Ovary (tissue), 3 donors: ENCODE data around the gene DDB1.

Experiments used
- POLR2A ChIP-seq: fragments of 450-650 bp; IDR thresholded peaks from one replicate; pipeline ENCODE4 v1.6.1; 2017; ENCODE audit warnings: antibody characterized with exemption, mild to moderate bottlenecking, moderate library complexity
- TF ChIP-seq, protein P1 (sequence below), 3 donors: fragments of 450-650 bp in 2 of 3; fragments of 200-600 bp in 1 of 3; IDR thresholded peaks; one replicate each; pipeline versions ENCODE4 v1.5.1 to v1.8.0; 2016 to 2022; ENCODE audit warnings: antibody characterized with exemption in 3 of 3, mild to moderate bottlenecking in 1 of 3
- donor health status: DM: no; HTN: no; CAD: no.

DNA sequence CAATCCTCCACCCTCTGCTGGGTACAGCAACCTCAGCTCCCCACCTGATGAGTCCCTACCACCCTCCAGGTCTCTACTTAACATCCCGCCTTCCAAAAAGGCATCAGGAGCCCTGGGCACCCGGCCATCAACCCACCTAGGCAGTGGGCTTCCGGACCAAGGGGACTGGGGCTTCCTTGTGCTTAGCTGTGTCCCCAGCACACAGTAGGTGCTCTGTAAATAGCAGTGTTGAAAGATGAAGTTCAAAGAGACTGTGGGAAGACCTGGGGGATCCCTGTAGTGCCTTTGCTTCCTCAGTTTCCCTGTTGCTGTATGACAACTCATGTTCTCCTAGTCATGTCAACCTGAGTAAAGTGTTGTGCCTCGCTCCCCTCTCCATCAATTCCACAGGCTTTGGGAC lies 58.8 kb downstream of the DDB1 start:
- TF ChIP-seq POLR2A = no peak
- TF ChIP-seq, protein P1, sequence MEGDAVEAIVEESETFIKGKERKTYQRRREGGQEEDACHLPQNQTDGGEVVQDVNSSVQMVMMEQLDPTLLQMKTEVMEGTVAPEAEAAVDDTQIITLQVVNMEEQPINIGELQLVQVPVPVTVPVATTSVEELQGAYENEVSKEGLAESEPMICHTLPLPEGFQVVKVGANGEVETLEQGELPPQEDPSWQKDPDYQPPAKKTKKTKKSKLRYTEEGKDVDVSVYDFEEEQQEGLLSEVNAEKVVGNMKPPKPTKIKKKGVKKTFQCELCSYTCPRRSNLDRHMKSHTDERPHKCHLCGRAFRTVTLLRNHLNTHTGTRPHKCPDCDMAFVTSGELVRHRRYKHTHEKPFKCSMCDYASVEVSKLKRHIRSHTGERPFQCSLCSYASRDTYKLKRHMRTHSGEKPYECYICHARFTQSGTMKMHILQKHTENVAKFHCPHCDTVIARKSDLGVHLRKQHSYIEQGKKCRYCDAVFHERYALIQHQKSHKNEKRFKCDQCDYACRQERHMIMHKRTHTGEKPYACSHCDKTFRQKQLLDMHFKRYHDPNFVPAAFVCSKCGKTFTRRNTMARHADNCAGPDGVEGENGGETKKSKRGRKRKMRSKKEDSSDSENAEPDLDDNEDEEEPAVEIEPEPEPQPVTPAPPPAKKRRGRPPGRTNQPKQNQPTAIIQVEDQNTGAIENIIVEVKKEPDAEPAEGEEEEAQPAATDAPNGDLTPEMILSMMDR (IDR thresholded peaks at IDR 0.05) = no peak
